Large intestine (tissue), 3 donors: Measurements from ENCODE around the gene PTX4. TPM values are rescaled to one million over a fixed set of nuclear protein-coding genes. Genes with fewer than 3 reads are reported as not detected.

Experiments used
- DNase-seq, 2 donors: peaks; one replicate each; pipeline versions ENCODE4 v3.0.0 to v3.0.0-alpha.2; 2013
- H3K27ac ChIP-seq: one replicate; pipeline ENCODE4 v1.5.1; 2013; ENCODE audit warnings: low read length
- H3K27me3 ChIP-seq: 2 replicates; pipeline ENCODE4 v1.6.1; 2013; ENCODE audit warnings: low read length; ENCODE audit not compliant: control insufficient read depth, insufficient read depth
- H3K36me3 ChIP-seq: 2 replicates; pipeline ENCODE4 v1.6.1; 2013; ENCODE audit warnings: low read length; ENCODE audit not compliant: control insufficient read depth, insufficient read depth
- H3K4me1 ChIP-seq: one replicate; pipeline ENCODE4 v1.6.1; 2013; ENCODE audit warnings: low read length; ENCODE audit not compliant: control insufficient read depth, insufficient read depth
- H3K4me3 ChIP-seq: one replicate; pipeline ENCODE4 v1.5.1; 2013; ENCODE audit warnings: low read length
- H3K9me3 ChIP-seq: one replicate; pipeline ENCODE4 v1.6.1; 2013; ENCODE audit warnings: mild to moderate bottlenecking, low read depth, low read length, moderate library complexity; ENCODE audit not compliant: control insufficient read depth
- WGBS: methylation state at CpG from one replicate; pipeline ENCODE4 v1.1.5; 2013; ENCODE audit warnings: low lambda C conversion rate; ENCODE audit not compliant: insufficient coverage; 5-methylcytosine and 5-hydroxymethylcytosine counted together
- polyA plus RNA-seq: library from polyadenylated mRNA; unstranded; fragments of 120-200 nt; gene quantifications from one replicate; pipeline ENCODE4 v1.2.1, GENCODE V29; 2013

The PTX4 gene
- polyA plus RNA-seq, 1 donor: 0.19 TPM

- Histone ChIP-seq H3K9me3 (peaks cover 6% of the 10 kb centered on the region), H3K27me3 (no peaks in the 10 kb centered on the region), H3K4me1 (no peaks in the 10 kb centered on the region), H3K27ac (no peak overlapping the region), H3K4me3 (no peak overlapping the region), H3K36me3 (peaks cover 64% of the 10 kb centered on the region)
- WGBS: no CpG with 5 or more reads among the region's 26 CpGs
- no peak for DNase-seq
Measured at GRCh38 chr16:1458336-1458976, 30.3 kb downstream of the PTX4 start.

- peaks cover 70% of the 10 kb centered on the region for H3K36me3 ChIP-seq
- H3K27ac ChIP-seq: no peak overlapping the region
- H3K9me3 ChIP-seq: peaks cover 6% of the 10 kb centered on the region
- no peaks in the 10 kb centered on the region for H3K27me3 ChIP-seq
- no CpG with 5 or more reads among the region's 42 CpGs for WGBS
- H3K4me3 ChIP-seq: no peak overlapping the region
- H3K4me1 ChIP-seq: no peaks in the 10 kb centered on the region
- no peak for DNase-seq
Measured at GRCh38 chr16:1457489-1458245, 31.1 kb downstream of the PTX4 start.

- no peak overlapping the region for H3K4me3 ChIP-seq
- H3K36me3 ChIP-seq: peaks cover 77% of the 10 kb centered on the region
- no peaks in the 10 kb centered on the region for H3K27me3 ChIP-seq
- H3K27ac ChIP-seq: no peak overlapping the region
- no CpG with 5 or more reads among the region's 16 CpGs for WGBS
- H3K9me3 ChIP-seq: peaks cover 6% of the 10 kb centered on the region
- H3K4me1 ChIP-seq: no peaks in the 10 kb centered on the region
- DNase-seq: no peak
Measured at GRCh38 chr16:1456951-1457350, 31.8 kb downstream of the PTX4 start.

GRCh38 chr16:1455190-1456171 lies 33.3 kb downstream of the PTX4 start:
- Histone ChIP-seq H3K9me3 (peaks cover under 1% of the 10 kb centered on the region), H3K4me1 (no peaks in the 10 kb centered on the region), H3K4me3 (no peak overlapping the region), H3K27me3 (no peaks in the 10 kb centered on the region), H3K36me3 (peaks cover 79% of the 10 kb centered on the region), H3K27ac (no peak overlapping the region)
- DNase-seq: no peak
- WGBS: no CpG with 5 or more reads among the region's 41 CpGs

DNA sequence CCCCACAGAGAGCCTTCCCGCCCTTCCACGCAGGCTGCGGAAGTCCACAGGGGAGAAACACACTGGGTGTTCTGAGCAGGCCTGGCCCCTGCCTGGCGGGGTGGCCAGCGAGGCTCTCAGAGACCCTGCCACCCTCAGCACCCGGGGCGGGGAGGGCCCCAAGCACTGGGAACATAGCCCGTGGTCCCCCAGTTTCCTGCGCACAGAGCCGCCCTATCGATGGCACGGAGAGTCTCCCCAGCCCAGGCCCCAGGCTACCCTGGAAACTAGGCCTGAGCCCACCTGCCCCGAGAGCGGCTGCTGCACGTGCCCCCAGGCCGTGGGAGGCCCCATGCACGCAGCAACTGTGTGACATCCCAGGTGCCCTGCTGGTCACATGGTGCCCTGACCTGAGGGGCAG lies 34.2 kb downstream of the PTX4 start:
- Histone ChIP-seq H3K27ac (no peak overlapping the region), H3K36me3 (peaks cover 80% of the 10 kb centered on the region), H3K9me3 (no peaks in the 10 kb centered on the region), H3K4me3 (no peak overlapping the region), H3K4me1 (no peaks in the 10 kb centered on the region), H3K27me3 (no peaks in the 10 kb centered on the region)
- no peak for DNase-seq
- no CpG with 5 or more reads among the region's 17 CpGs for WGBS

DNA sequence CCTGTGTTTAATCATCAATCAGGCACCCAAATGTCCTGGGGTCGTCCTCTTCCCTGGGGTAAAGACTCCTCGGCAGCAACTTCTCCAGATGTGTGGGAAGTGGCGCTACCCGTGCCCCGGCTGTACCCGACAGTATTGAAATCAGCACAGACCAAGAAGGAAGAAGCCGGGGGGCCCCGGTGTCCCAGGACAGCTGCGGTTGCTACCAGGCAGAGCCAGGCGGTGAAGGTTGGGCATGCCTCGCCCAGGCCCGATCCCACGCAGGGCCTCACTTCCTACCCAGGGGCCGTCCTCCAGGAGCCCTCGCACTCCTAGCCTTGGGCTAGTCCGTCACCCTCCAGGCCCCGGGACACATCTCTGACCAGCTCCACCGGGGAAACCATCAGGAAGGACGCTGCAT lies 35.4 kb downstream of the PTX4 start:
- Histone ChIP-seq H3K36me3 (peaks cover 87% of the 10 kb centered on the region), H3K27me3 (no peaks in the 10 kb centered on the region)
- DNase-seq: no peak

DNA sequence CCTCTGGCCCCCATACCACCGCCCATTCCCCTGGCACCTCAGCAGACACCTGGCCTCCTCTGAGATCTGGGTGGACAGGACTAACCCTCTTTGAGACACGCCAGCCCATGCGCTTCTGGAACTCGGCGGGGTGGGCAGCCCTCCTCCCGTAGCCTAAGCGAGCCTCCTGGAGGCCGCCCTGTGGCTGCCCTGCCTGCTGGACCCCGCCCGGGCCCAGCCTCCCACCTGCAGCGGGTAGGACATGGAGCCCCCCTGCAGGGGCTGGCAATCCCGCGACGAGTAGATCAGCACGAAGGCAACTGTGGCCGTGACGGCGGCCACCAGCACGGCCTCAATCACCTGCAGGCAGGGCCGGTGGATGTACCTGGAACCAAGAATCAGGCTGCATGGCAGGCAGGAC lies 36.2 kb downstream of the PTX4 start:
- Histone ChIP-seq H3K4me1 (no peaks in the 10 kb centered on the region), H3K36me3 (peaks cover 87% of the 10 kb centered on the region), H3K27ac (no peak overlapping the region), H3K9me3 (no peaks in the 10 kb centered on the region), H3K27me3 (no peaks in the 10 kb centered on the region), H3K4me3 (no peak overlapping the region)
- no peak for DNase-seq
- no CpG with 5 or more reads among the region's 20 CpGs for WGBS

More for the DNA sequence above, 35.4 kb downstream of the PTX4 start:
- Histone ChIP-seq H3K4me1 (no peaks in the 10 kb centered on the region), H3K9me3 (no peaks in the 10 kb centered on the region), H3K4me3 (no peak overlapping the region), H3K27ac (no peak overlapping the region)
- WGBS: no CpG with 5 or more reads among the region's 19 CpGs

DNA sequence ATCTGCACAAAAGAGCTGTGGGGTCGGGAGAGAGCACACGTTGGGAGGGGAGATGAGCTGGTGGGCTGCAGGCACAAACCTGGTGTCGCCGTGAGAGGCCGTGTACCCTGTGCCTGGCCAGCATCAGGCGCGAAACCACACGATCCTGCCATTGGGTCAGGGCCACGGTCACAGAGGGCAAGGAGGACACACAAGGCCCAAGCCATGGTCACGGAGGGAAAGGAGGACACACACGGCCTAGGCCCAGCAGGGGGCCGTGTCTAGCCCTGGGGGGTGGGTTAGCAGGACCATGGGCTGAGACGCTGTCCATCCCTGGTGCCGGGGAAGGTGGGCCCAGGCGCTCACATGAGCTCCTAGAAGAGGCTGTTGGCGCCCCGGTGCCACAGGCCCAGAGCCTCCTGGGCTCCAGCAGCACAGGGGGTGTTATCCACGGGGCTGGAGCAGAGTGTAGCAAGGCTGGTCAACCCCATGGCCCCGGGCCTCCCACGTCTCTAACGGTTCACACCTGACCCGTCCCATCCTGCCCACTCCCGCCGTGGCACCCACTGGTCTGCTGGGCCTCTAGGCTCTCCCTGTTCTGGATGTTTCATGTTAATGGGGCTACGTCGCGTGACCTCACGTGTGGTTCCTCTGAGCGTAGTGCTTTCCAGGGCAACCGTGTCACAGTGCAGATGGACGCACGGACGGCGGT lies 36.9 kb downstream of the PTX4 start:
- no peaks in the 10 kb centered on the region for H3K4me1 ChIP-seq
- no peaks in the 10 kb centered on the region for H3K9me3 ChIP-seq
- H3K36me3 ChIP-seq: peaks cover 86% of the 10 kb centered on the region
- H3K27ac ChIP-seq: no peak overlapping the region
- no peak overlapping the region for H3K4me3 ChIP-seq
- H3K27me3 ChIP-seq: no peaks in the 10 kb centered on the region
- no peak for DNase-seq
- WGBS: no CpG with 5 or more reads among the region's 34 CpGs

GRCh38 chr16:1450841-1451240 lies 37.9 kb downstream of the PTX4 start:
- H3K4me3 ChIP-seq: no peak overlapping the region
- no CpG with 5 or more reads among the region's 21 CpGs for WGBS
- H3K9me3 ChIP-seq: no peaks in the 10 kb centered on the region
- no peak for DNase-seq
- H3K27ac ChIP-seq: no peak overlapping the region
- no peaks in the 10 kb centered on the region for H3K4me1 ChIP-seq
- H3K27me3 ChIP-seq: no peaks in the 10 kb centered on the region
- peaks cover 91% of the 10 kb centered on the region for H3K36me3 ChIP-seq

GRCh38 chr16:1450218-1450617 lies 38.5 kb downstream of the PTX4 start:
- H3K4me3 ChIP-seq: no peak overlapping the region
- no peaks in the 10 kb centered on the region for H3K27me3 ChIP-seq
- WGBS: no CpG with 5 or more reads among the region's 29 CpGs
- DNase-seq: no peak
- no peaks in the 10 kb centered on the region for H3K9me3 ChIP-seq
- no peak overlapping the region for H3K27ac ChIP-seq
- peaks cover 85% of the 10 kb centered on the region for H3K36me3 ChIP-seq
- no peaks in the 10 kb centered on the region for H3K4me1 ChIP-seq
